CD14-positive monocyte (primary cell): ENCODE data around the gene UTS2B. TPM values are rescaled to one million over a fixed set of nuclear protein-coding genes. Genes with fewer than 3 reads are reported as not detected.

Source experiments
- DNase-seq, 3 donors: peaks; one replicate each; pipeline ENCODE4 v3.0.0-alpha.2; 2011 to 2022
- H2AFZ ChIP-seq: 2 replicates; pipeline ENCODE4 v1.6.0; 2012; ENCODE audit warnings: mild to moderate bottlenecking, low read depth, low read length, inconsistent platforms; ENCODE audit not compliant: insufficient read depth, poor library complexity, severe bottlenecking
- H3K27ac ChIP-seq, 2 donors: 1 replicate in 1 of 2; 2 replicates in 1 of 2; pipeline ENCODE4 v1.5.1; 2012 to 2013; ENCODE audit warnings: low read length in 2 of 2, control low read depth in 1 of 2, inconsistent platforms in 1 of 2, low read depth in 1 of 2, mild to moderate bottlenecking in 1 of 2
- H3K27me3 ChIP-seq, 2 donors: one replicate each; pipeline versions ENCODE4 v1.6.0 to v1.6.1; 2011 to 2013; ENCODE audit warnings: low read length in 2 of 2; ENCODE audit not compliant: control insufficient read depth in 2 of 2, insufficient read depth in 2 of 2
- H3K36me3 ChIP-seq, 2 donors: replicated peaks in 1 of 2; 1 replicate in 1 of 2; 2 replicates in 1 of 2; pipeline versions ENCODE4 v1.5.1 to v1.6.1; 2012 to 2013; ENCODE audit warnings: low read length in 2 of 2, control low read depth in 1 of 2, inconsistent platforms in 1 of 2, mild to moderate bottlenecking in 1 of 2; ENCODE audit not compliant: insufficient read depth in 2 of 2, control insufficient read depth in 1 of 2
- H3K4me1 ChIP-seq, 2 donors: 1 replicate in 1 of 2; 2 replicates in 1 of 2; pipeline versions ENCODE4 v1.5.1 to v1.6.1; 2012 to 2013; ENCODE audit warnings: low read length in 2 of 2, control low read depth in 1 of 2, inconsistent platforms in 1 of 2, mild to moderate bottlenecking in 1 of 2, moderate library complexity in 1 of 2; ENCODE audit not compliant: insufficient read depth in 2 of 2, control insufficient read depth in 1 of 2
- H3K4me2 ChIP-seq: replicated peaks from 2 replicates; pipeline ENCODE3; 2012; ENCODE audit warnings: low read length, moderate library complexity, mild to moderate bottlenecking; ENCODE audit not compliant: poor library complexity, severe bottlenecking; ENCODE audit errors: extremely low read depth
- H3K4me3 ChIP-seq, 3 experiments: fragments of 200-600 bp in 1 of 3; sonication (generic) in 1 of 3; replicated peaks in 1 of 3; 1 replicate in 2 of 3; 2 replicates in 1 of 3; pipeline ENCODE4 v1.5.1; 2011 to 2013; ENCODE audit warnings: low read length in 3 of 3, mild to moderate bottlenecking in 3 of 3, control low read depth in 2 of 3, low read depth in 2 of 3, inconsistent platforms in 1 of 3, moderate library complexity in 1 of 3
- H3K79me2 ChIP-seq: 2 replicates; pipeline ENCODE4 v1.6.0; 2012; ENCODE audit warnings: mild to moderate bottlenecking, control low read depth, inconsistent platforms, low read length, moderate library complexity; ENCODE audit not compliant: insufficient read depth
- H3K9ac ChIP-seq: 2 replicates; pipeline ENCODE4 v1.6.0; 2017; ENCODE audit warnings: low read length, mild to moderate bottlenecking; ENCODE audit not compliant: insufficient read depth, poor library complexity, severe bottlenecking
- H3K9me3 ChIP-seq, 2 donors: replicated peaks in 1 of 2; 1 replicate in 1 of 2; 2 replicates in 1 of 2; pipeline versions ENCODE4 v1.5.1 to v1.6.1; 2012 to 2013; ENCODE audit warnings: low read length in 2 of 2, control low read depth in 1 of 2; ENCODE audit not compliant: control insufficient read depth in 1 of 2, insufficient read depth in 1 of 2
- H4K20me1 ChIP-seq: 2 replicates; pipeline ENCODE4 v1.6.0; 2012; ENCODE audit warnings: mild to moderate bottlenecking, low read length, control low read depth, moderate library complexity; ENCODE audit not compliant: insufficient read depth
- H3K27ac Mint-ChIP-seq, 7 donors: one replicate each; pipeline ENCODE4 v1.8.0; 2020; ENCODE audit warnings: mild to moderate bottlenecking in 7 of 7, mixed read lengths in 7 of 7, moderate library complexity in 6 of 7, inconsistent platforms in 2 of 7
- H3K27me3 Mint-ChIP-seq, 3 donors: one replicate each; pipeline ENCODE4 v1.8.0; 2021 to 2022; ENCODE audit warnings: low read depth in 3 of 3, mild to moderate bottlenecking in 3 of 3, mixed read lengths in 3 of 3, moderate library complexity in 3 of 3, inconsistent platforms in 1 of 3
- H3K36me3 Mint-ChIP-seq, 2 donors: one replicate each; pipeline ENCODE4 v1.8.0; 2020; ENCODE audit warnings: mixed read lengths in 2 of 2, inconsistent platforms in 1 of 2, mild to moderate bottlenecking in 1 of 2
- H3K4me1 Mint-ChIP-seq: one replicate; pipeline ENCODE4 v1.8.0; 2020; ENCODE audit warnings: mild to moderate bottlenecking, mixed read lengths
- H3K4me3 Mint-ChIP-seq, 2 donors: one replicate each; pipeline ENCODE4 v1.8.0; 2020; ENCODE audit warnings: mild to moderate bottlenecking in 2 of 2, mixed read lengths in 2 of 2, moderate library complexity in 1 of 2
- H3K9me3 Mint-ChIP-seq, 7 donors: one replicate each; pipeline ENCODE4 v1.8.0; 2020 to 2022; ENCODE audit warnings: mixed read lengths in 7 of 7, mild to moderate bottlenecking in 6 of 7, moderate library complexity in 6 of 7, inconsistent platforms in 2 of 7
- CTCF ChIP-seq: fragments of 200-600 bp; IDR thresholded peaks from one replicate; pipeline ENCODE4 v1.8.0; 2022; ENCODE audit warnings: antibody characterized with exemption, mild to moderate bottlenecking
- WGBS: methylation state at CpG from one replicate; pipeline ENCODE4 v1.1.5; 2013; ENCODE audit warnings: missing lambda C conversion rate; ENCODE audit not compliant: insufficient coverage; 5-methylcytosine and 5-hydroxymethylcytosine counted together
- intact Hi-C, 2 donors: fragments of 100-400 bp; cut with micrococcal nuclease; formaldehyde crosslinking; loops; one replicate each; pipeline versions ENCODE4 v1.15.0 to v1.15.1; 2023
- polyA plus RNA-seq, 3 donors: library from polyadenylated mRNA; depleted of rRNA in 1 of 3; unstranded in 2 of 3; stranded (reverse) in 1 of 3; fragments of 300-500 nt in 2 of 3; fragments of >200 nt in 1 of 3; fragmentation: Illumina TruSeq in 2 of 3; gene quantifications; 1 replicate in 2 of 3; 2 replicates in 1 of 3; pipeline ENCODE4 v1.2.3, GENCODE V29; 2012 to 2021

The UTS2B gene
- polyA plus RNA-seq, 3 donors, result not detected

- no peaks in the 10 kb centered on the region for H3K4me1 ChIP-seq
- Mint-ChIP-seq H3K27ac (no peak overlapping the region), H3K4me3 (no peak overlapping the region), H3K9me3 (peaks cover 0 to 4% (median 0%) of the 10 kb centered on the region in 7 donors), H3K27me3 (peaks cover 4 to 8% (median 6%) of the 10 kb centered on the region in 3 donors), H3K4me1 (no peaks in the 10 kb centered on the region), H3K36me3 (no peaks in the 10 kb centered on the region)
- H3K79me2 ChIP-seq, result no peaks in the 10 kb centered on the region
- no peaks in the 10 kb centered on the region for H3K27me3 ChIP-seq
- WGBS, result 85% methylated on average over 4 of the region's 5 CpGs
- H4K20me1 ChIP-seq, result no peaks in the 10 kb centered on the region
- H2AFZ ChIP-seq, result no peak overlapping the region
- H3K9me3 ChIP-seq, result no peaks in the 10 kb centered on the region
- no peak for DNase-seq
- H3K9ac ChIP-seq, result no peak overlapping the region
- no peak overlapping the region for H3K27ac ChIP-seq
- TF ChIP-seq CTCF, result no peak
- intact Hi-C loops, result no loop called here
- no peak overlapping the region for H3K4me2 ChIP-seq
- no peak overlapping the region for H3K4me3 ChIP-seq
- H3K36me3 ChIP-seq, result no peaks in the 10 kb centered on the region
Measured at GRCh38 chr3:191227541-191227940, 102.8 kb downstream of the UTS2B start.

GRCh38 chr3:191221638-191222037, 108.7 kb downstream of the UTS2B start:
- 100% methylated on average over 1 of the region's 1 CpG for WGBS

More at GRCh38 chr3:191221638-191222037, 108.7 kb downstream of the UTS2B start:
- TF ChIP-seq CTCF, result no peak
- Mint-ChIP-seq H3K9me3 (peaks cover 0 to 5% (median 3%) of the 10 kb centered on the region in 7 donors), H3K27ac (no peak overlapping the region), H3K36me3 (no peaks in the 10 kb centered on the region), H3K4me3 (no peak overlapping the region), H3K27me3 (peaks cover 0 to 5% (median 3%) of the 10 kb centered on the region in 3 donors), H3K4me1 (no peaks in the 10 kb centered on the region)
- Histone ChIP-seq H2AFZ (no peak overlapping the region), H3K36me3 (no peaks in the 10 kb centered on the region), H3K4me3 (no peak overlapping the region), H4K20me1 (no peaks in the 10 kb centered on the region), H3K4me1 (no peaks in the 10 kb centered on the region), H3K4me2 (no peak overlapping the region), H3K9ac (no peak overlapping the region), H3K27ac (no peak overlapping the region), H3K27me3 (no peaks in the 10 kb centered on the region), H3K79me2 (no peaks in the 10 kb centered on the region), H3K9me3 (peaks cover 0 to 4% of the 10 kb centered on the region in 2 donors)
- no peak for DNase-seq
- intact Hi-C loops, result no loop called here
